Adipocyte (in vitro differentiated cells): ENCODE data around the gene MAP3K13.

Experiments used
- DNase-seq: peaks from one replicate; pipeline ENCODE4 v3.0.0-alpha.2; 2015; ENCODE audit warnings: low read depth
- H3K27me3 ChIP-seq: replicated peaks from 2 replicates; pipeline ENCODE4 v1.7.0; 2013; ENCODE audit warnings: mild to moderate bottlenecking, low read length, moderate library complexity; ENCODE audit not compliant: control insufficient read depth, insufficient read depth
- H3K36me3 ChIP-seq: 2 replicates; pipeline ENCODE4 v1.7.0; 2013; ENCODE audit warnings: low read length, mild to moderate bottlenecking, moderate library complexity; ENCODE audit not compliant: control insufficient read depth, insufficient read depth, severe bottlenecking
- H3K4me1 ChIP-seq: 2 replicates; pipeline ENCODE4 v1.7.0; 2013; ENCODE audit warnings: mild to moderate bottlenecking, low read length, moderate library complexity; ENCODE audit not compliant: control insufficient read depth, insufficient read depth
- H3K4me3 ChIP-seq: 2 replicates; pipeline ENCODE4 v1.7.0; 2013; ENCODE audit warnings: mild to moderate bottlenecking, low read length, moderate library complexity
- H3K9ac ChIP-seq: 2 replicates; pipeline ENCODE4 v1.7.0; 2013; ENCODE audit warnings: mild to moderate bottlenecking, low read length, moderate library complexity
- H3K9me3 ChIP-seq: 2 replicates; pipeline ENCODE4 v1.7.0; 2013; ENCODE audit warnings: mild to moderate bottlenecking, low read length, moderate library complexity; ENCODE audit not compliant: control insufficient read depth

The MAP3K13 gene

DNA sequence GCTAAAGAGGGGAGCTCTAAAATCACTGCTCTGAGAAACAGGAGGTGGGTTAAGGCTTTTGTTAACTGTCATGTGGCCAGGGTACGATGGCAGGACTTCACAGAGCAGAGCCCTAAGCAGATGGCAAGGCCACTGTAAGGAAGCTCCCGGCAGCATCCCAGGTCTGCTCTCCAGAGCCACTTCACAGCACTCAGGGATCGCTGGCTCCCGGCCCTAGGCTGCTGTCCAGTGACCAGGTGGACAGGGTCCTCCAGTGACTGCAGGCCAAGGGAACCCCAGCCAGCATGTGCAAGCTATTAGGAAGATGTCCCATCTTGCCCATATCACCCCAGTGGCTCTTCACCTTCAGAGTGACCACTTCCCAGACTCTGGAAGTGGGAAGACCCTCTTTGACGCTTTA is 125.5 kb downstream of the MAP3K13 start:
- Histone ChIP-seq H3K4me3 (no peak overlapping the region), H3K4me1 (no peaks in the 10 kb centered on the region), H3K36me3 (peaks cover 51% of the 10 kb centered on the region), H3K27me3 (no peaks in the 10 kb centered on the region), H3K9me3 (no peaks in the 10 kb centered on the region), H3K9ac (no peak overlapping the region)
- DNase-seq: no peak

DNA sequence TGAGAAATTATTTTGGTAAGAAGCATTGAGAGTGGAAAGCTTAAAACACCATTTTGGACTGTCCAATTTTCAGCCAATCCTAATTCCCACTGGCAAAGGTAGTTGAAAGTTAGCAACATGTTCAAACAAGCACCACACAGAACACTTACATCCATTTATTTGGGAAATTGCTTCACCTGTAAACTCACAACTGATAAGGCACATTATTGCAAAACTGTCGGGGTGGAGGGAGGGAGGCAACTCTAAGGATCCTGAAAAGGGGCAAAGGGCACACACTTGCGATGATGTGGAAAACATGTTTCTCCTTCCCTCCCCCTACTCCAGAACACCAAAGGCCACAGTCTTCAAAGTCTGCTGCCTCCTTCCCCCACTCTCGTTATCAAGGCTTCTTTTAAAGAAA is 126.5 kb downstream of the MAP3K13 start:
- no peak overlapping the region for H3K4me3 ChIP-seq
- DNase-seq: no peak
- peaks cover 61% of the 10 kb centered on the region for H3K36me3 ChIP-seq
- no peaks in the 10 kb centered on the region for H3K9me3 ChIP-seq
- no peak overlapping the region for H3K9ac ChIP-seq
- no peaks in the 10 kb centered on the region for H3K4me1 ChIP-seq
- H3K27me3 ChIP-seq: no peaks in the 10 kb centered on the region

DNA sequence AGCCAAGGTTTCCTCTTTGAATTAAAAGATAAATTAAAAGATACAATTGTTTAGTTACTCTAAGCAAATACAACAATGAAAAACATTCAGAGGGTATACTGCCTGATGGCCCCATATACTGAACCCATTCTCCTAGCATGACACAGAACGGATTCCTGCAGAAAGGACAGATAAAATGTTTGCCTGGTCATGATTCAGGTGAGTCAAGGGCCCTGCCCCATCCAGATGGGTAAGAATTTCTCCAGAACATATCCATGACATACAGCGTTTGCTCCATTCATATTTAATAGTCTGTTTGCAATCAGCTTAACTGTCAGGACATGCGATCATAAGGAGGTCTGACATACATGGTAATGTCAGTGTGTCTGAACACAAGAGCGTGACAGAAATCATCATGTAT is 127.3 kb downstream of the MAP3K13 start:
- no peak for DNase-seq
- Histone ChIP-seq H3K27me3 (no peaks in the 10 kb centered on the region), H3K4me1 (no peaks in the 10 kb centered on the region), H3K9ac (no peak overlapping the region), H3K36me3 (peaks cover 69% of the 10 kb centered on the region), H3K4me3 (no peak overlapping the region), H3K9me3 (no peaks in the 10 kb centered on the region)

DNA sequence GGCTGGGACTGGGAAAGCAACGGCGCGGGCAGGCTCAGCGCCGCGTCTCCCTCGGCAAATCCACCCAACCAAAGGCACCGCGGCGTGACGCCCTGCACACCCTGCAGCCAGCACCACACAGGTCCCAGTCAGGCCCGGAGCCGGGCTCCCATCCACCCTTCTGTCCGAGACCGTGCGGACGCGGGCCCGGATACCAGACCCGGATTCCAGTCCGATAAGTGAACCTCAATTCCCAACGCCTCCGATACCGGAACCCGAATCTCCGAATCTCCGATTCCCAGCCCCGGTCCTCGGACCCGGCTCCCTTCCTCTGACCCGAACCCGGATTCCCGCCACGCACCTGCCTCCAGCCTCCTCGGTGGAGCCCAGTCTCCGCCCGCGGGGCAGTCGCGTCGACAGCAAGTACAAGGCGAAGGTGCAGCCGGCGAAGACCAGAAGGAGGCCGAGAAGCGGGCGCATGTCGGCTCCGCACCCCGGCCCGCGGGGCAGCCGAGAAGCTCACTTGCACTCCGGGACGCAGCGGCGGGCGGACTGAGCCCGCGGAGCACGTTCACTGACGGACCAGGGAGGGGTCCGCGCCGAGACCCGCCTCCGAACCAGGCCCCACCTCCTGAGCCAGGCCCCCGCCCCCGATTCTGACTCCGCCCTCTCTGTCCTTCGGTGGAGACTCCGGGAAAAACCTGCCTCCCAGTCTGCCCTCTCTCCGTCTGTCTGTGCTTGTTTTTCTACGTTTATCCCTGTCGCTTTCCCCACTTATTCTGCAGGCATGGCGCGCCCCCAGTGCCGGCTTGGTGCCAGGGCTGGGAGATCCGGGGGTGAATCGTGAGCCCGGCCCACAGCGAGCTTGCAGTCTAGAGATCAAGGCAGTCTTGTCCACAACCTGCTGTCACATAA is 135.8 kb downstream of the MAP3K13 start, which contains the start of gene TMEM41A:
Gene TMEM41A (minus strand): TSS at position 533 of the 894 bp plus-strand sequence. CDS start 74 bp downstream, at position 459.
- no peaks in the 10 kb centered on the region for H3K9me3 ChIP-seq
- H3K36me3 ChIP-seq: peaks cover 31% of the 10 kb centered on the region
- H3K4me3 ChIP-seq: peak within 1 kb of the TSS; percentile 96
- DNase-seq: peak; percentile 97
- peak within 1 kb of the TSS; percentile 96 for H3K9ac ChIP-seq
- H3K4me1 ChIP-seq: peaks cover 14% of the 10 kb centered on the region
- no peaks in the 10 kb centered on the region for H3K27me3 ChIP-seq

DNA sequence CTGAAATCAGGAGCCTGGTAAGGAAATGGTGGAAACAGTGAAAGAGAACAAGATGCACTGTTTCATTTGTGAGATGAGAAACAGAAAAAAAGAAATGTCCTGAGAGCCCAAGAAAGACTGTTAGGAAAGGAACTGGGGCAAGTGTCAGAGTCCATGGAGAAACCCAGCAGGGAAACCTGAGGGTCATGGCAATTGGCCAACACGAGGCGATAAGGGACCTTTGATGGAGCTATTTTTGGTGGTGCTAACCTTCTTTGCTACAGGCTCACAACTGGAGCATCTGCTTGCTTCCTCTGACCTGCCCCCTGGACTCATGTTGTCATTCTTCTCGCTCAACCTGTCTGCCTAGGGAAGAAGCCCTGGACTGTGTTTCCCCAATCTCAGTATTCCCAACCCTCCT is 140.1 kb downstream of the MAP3K13 start:
- H3K4me3 ChIP-seq: no peak overlapping the region
- H3K4me1 ChIP-seq: peaks cover 5% of the 10 kb centered on the region
- DNase-seq: no peak
- no peaks in the 10 kb centered on the region for H3K27me3 ChIP-seq
- peak overlapping the region; percentile 47 for H3K9ac ChIP-seq
- no peaks in the 10 kb centered on the region for H3K36me3 ChIP-seq
- H3K9me3 ChIP-seq: no peaks in the 10 kb centered on the region

DNA sequence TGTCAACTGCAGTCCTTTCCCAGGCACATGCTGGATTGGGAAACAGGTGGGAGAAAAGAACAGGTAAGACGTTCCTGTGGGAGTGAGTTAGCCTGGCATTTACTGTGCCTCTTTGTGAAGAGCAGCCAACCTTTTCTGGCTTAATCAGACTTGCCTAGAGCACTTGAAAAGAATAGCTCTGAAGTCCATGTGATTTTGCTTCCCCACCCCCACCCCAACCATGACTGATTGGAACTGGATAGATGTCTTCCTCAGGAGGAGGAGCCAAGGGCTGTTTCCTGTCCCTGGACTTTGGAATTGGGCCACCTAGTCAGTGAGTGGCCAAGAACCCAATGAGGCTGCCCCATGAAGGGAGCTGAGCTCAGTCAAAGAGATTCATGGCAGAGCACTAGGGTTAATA is 140.6 kb downstream of the MAP3K13 start:
- H3K9me3 ChIP-seq: no peaks in the 10 kb centered on the region
- H3K4me1 ChIP-seq: peaks cover 5% of the 10 kb centered on the region
- no peak for DNase-seq
- H3K9ac ChIP-seq: no peak overlapping the region
- no peaks in the 10 kb centered on the region for H3K27me3 ChIP-seq
- H3K4me3 ChIP-seq: no peak overlapping the region
- no peaks in the 10 kb centered on the region for H3K36me3 ChIP-seq

DNA sequence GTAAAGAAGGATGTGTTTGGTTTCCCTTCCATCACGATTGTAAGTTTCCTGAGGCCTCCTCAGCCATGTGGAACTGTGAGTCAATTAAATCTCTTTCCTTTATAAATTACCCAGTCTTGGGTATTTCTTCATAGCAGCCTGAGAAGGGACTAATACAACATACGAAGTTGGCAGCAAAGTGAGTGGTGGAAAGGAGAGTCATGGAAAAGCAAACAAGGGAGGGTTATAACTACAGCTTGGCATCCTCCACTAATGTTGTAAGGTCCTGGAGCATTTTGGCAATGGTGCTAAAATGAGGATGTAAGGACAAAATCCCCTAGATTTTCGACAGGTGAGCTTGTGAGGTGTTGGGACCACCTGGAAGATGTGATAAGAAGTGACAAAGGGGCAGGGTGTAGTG is 141.7 kb downstream of the MAP3K13 start:
- Histone ChIP-seq H3K36me3 (no peaks in the 10 kb centered on the region), H3K4me3 (no peak overlapping the region), H3K9me3 (no peaks in the 10 kb centered on the region), H3K9ac (no peak overlapping the region), H3K27me3 (no peaks in the 10 kb centered on the region), H3K4me1 (peaks cover 5% of the 10 kb centered on the region)
- no peak for DNase-seq

DNA sequence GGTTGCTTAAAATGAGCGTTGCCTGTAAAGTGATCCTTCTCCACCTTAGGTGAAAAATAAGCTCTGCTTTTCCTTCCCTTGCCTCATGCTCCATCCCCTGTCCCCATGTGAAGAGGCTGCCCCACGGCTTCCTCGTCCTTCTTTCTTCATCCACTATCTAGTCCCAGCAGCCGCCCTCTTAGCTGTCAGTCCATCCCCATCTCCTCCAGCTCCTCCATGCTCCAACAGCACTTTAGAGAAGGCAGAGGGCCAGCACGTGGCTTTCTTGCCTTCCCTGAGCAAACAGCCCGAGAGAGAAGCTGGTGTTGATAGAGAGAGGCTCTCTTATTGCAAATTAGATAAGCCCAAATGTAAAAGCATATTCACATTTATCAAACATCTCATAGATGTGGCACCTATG is 144.9 kb downstream of the MAP3K13 start:
- Histone ChIP-seq H3K4me1 (peaks cover 2% of the 10 kb centered on the region), H3K9ac (no peak overlapping the region), H3K4me3 (no peak overlapping the region), H3K36me3 (no peaks in the 10 kb centered on the region), H3K27me3 (peaks cover 4% of the 10 kb centered on the region), H3K9me3 (no peaks in the 10 kb centered on the region)
- no peak for DNase-seq

DNA sequence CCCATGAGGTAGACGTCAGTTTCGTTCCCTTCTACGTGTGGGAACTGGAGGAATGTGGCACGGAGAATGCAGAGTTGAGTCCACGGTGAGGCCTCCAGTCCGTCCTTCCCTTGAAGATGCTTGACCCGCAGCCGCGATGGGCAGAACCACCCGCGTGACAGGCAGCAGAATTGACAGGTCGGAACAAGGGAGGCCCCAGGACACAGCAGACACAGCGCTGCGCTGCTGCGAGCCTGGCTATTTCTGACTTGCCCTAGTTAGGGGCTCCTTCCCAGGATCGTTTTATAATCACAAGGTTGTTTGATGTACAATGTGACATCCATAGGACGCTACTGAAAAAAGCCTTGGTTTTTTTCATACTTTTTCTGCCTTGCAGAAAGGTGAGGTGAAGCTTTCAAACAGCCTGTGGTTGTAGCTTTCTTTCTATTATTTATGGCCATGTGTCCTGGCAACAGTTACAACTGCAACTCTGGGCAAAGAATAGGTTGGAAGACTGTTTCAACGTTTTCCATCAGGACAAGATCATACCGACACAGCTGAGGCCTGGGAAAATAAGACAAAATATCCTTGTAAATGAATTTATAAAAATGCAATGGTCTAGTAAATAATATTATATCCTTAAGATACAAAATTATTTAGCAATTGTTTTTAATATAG is 145.5 kb downstream of the MAP3K13 start:
- no peak overlapping the region for H3K4me3 ChIP-seq
- H3K27me3 ChIP-seq: peaks cover 4% of the 10 kb centered on the region
- H3K4me1 ChIP-seq: no peaks in the 10 kb centered on the region
- H3K36me3 ChIP-seq: no peaks in the 10 kb centered on the region
- H3K9ac ChIP-seq: no peak overlapping the region
- no peaks in the 10 kb centered on the region for H3K9me3 ChIP-seq
- no peak for DNase-seq

DNA sequence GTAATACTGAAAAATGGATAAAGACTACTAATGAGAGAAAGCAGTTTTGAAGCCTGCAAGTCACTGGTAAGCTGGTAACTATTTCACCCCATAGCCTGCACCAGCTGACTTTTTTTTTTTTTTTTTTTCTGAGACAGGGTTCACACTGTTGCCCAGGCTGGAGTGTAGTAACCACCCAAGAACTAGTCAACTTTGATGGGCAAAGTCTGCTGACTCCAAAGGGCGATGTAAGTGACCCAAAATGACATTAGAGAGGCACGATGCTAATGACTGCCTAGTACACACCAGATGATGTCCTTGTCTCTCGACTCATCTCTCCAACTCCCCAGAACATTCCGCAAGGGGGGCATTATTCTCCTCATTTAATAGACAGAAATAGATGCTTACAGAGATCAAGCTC is 148.8 kb downstream of the MAP3K13 start:
- H3K9ac ChIP-seq: no peak overlapping the region
- no peaks in the 10 kb centered on the region for H3K9me3 ChIP-seq
- H3K27me3 ChIP-seq: peaks cover 16% of the 10 kb centered on the region
- H3K4me1 ChIP-seq: no peaks in the 10 kb centered on the region
- no peak for DNase-seq
- H3K4me3 ChIP-seq: no peak overlapping the region
- no peaks in the 10 kb centered on the region for H3K36me3 ChIP-seq

DNA sequence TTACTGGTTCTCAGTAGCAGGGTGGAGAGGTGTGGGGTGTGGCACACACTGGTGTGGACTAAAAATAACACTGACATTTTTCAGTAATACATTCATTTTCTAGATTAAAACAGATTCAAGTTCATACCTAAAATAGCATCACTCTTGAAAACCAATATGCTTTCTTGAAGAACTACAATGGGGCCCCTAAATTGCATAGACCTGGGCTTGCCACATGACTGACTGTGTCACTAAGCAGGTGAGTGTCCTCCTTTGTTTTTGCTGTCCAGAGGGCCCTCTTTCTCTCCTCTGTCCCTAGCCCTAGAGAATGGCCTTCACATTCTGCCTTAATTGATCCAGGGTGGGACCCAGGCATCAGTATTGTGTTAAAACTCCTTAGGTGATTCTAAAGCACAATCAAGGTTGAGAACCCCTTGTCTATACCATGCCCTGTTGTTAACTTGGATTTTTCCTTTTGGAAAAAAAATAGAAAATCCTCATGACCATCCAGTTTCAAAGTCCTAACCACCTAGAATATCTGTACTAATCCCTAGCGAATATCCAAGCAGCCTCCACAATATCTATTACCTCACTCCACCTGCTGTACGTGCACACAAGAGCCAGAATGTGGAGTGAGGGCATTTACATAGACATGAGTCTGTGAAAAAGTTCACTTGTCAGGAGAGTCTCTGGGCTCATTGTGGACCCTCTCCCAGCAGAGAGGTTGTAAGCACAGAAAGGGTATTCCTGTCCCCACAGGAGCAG is 154.6 kb downstream of the MAP3K13 start:
- H3K4me1 ChIP-seq: no peaks in the 10 kb centered on the region
- peaks cover 27% of the 10 kb centered on the region for H3K27me3 ChIP-seq
- no peaks in the 10 kb centered on the region for H3K36me3 ChIP-seq
- DNase-seq: no peak
- no peak overlapping the region for H3K9ac ChIP-seq
- no peak overlapping the region for H3K4me3 ChIP-seq
- no peaks in the 10 kb centered on the region for H3K9me3 ChIP-seq
